SH-SY5Y (cell line): ENCODE results near the gene SSC5D.

Source experiments
- GATA2 ChIP-seq: IDR thresholded peaks from 2 replicates; pipeline ENCODE4 v1.6.1; 2011; ENCODE audit warnings: mild to moderate bottlenecking, low read depth, low read length
- GATA3 ChIP-seq: IDR thresholded peaks from 2 replicates; pipeline ENCODE4 v1.6.1; 2011; ENCODE audit warnings: low read depth, mild to moderate bottlenecking, low read length, moderate library complexity

DNA sequence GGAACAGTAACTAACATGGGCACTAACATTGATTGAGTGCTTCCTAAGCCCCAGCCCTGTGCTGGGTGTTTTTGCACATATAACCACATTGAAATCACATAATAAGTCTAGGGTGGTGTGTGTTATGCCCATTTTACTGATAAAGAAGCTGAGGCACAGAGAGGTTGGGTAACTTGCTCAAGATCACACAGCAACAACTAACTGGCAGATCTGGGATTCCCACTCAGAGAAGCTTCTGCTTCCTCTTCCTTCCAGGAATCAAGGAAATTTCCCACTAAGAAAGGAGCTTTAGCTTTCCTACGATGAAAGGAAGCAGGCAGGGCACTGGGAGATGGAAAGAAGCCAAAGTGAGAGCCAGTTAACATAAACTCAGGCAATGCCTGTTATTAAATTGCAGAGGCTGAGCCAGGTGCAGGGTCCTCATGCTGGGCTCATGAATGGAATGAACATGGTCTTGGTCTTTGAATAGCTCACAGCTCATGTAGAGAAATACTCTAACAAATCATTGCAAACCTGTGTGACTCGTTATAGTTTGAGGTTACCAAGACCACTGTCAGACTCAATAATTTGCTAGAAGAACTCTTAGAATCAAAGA, 10.1 kb downstream of the SSC5D start:
- TF ChIP-seq GATA2 (no peak), GATA3 (no peak)
